Endothelial cell of umbilical vein (primary cell): ENCODE results near the gene RERGL. TPM values are rescaled to one million over a fixed set of nuclear protein-coding genes. Genes with fewer than 3 reads are reported as not detected.

ENCODE experiments used
- BruUV-seq: library from RNA; stranded (reverse); fragments of 400-500 nt; replicated peaks from 2 replicates; lab custom pipeline; 2021; lab: Mats Ljungman, UMichigan
- CTCF ChIA-PET: fragments of 300-600, 350-600 bp; sonication (Branson Sonifier 250); formaldehyde crosslinking; loops from one replicate; lab custom pipeline; 2021; ENCODE audit warnings: antibody characterized with exemption, inconsistent platforms; lab: Charles Lee
- POLR2A ChIA-PET: fragments of 300-600, 350-600 bp; sonication (Branson Sonifier 250); formaldehyde crosslinking; loops from one replicate; lab custom pipeline; 2021; ENCODE audit warnings: antibody characterized with exemption, inconsistent platforms; lab: Charles Lee
- DNase-seq: peaks from one replicate; pipeline ENCODE4 v3.0.0-alpha.2; 2011; ENCODE audit warnings: low read depth, low spot score
- FAIRE-seq: peaks from 2 replicates; lab custom pipeline; 2011; peaks lifted over from hg19 to GRCh38; lab: Jason Lieb, UNC
- H2AFZ ChIP-seq: 2 replicates; pipeline ENCODE4 v1.6.0; 2012; ENCODE audit warnings: low read depth, low read length, control low read depth, inconsistent platforms
- H3K27ac ChIP-seq: 2 replicates; pipeline ENCODE4 v1.5.1; 2011; ENCODE audit warnings: low read depth, mild to moderate bottlenecking, control low read depth, low read length, moderate library complexity; ENCODE audit not compliant: insufficient read depth
- H3K27me3 ChIP-seq, 2 experiments: 2 replicates each; pipeline versions ENCODE4 v1.6.0 to v1.6.1; 2011; ENCODE audit warnings: low read length in 2 of 2, mixed read lengths in 1 of 2; ENCODE audit not compliant: control insufficient read depth in 2 of 2, insufficient read depth in 2 of 2
- H3K36me3 ChIP-seq, 2 experiments: 2 replicates in 1 of 2; 3 replicates in 1 of 2; pipeline ENCODE4 v1.5.1; 2011; ENCODE audit warnings: low read length in 2 of 2, mild to moderate bottlenecking in 1 of 2, moderate library complexity in 1 of 2; ENCODE audit not compliant: control insufficient read depth in 2 of 2, insufficient read depth in 2 of 2; ENCODE audit errors: extremely low read depth in 1 of 2
- H3K4me1 ChIP-seq: 3 replicates; pipeline ENCODE4 v1.5.1; 2011; ENCODE audit warnings: mild to moderate bottlenecking, low read length; ENCODE audit not compliant: control insufficient read depth, insufficient read depth; ENCODE audit errors: extremely low read depth
- H3K4me2 ChIP-seq: 2 replicates; pipeline ENCODE4 v1.6.1; 2011; ENCODE audit warnings: low read length, control low read depth, mixed read lengths; ENCODE audit not compliant: insufficient read depth
- H3K4me3 ChIP-seq, 3 experiments: fragments of 200-600 bp in 1 of 3; sonication (generic), shearing (Covaris generic) in 1 of 3; replicated peaks in 1 of 3; 2 replicates each; pipeline ENCODE4 v1.5.1; 2011 to 2016; ENCODE audit warnings: control low read depth in 3 of 3, low read length in 3 of 3, mild to moderate bottlenecking in 2 of 3, inconsistent platforms in 1 of 3, low read depth in 1 of 3, moderate library complexity in 1 of 3; ENCODE audit not compliant: insufficient read depth in 1 of 3
- H3K79me2 ChIP-seq: 2 replicates; pipeline ENCODE4 v1.6.0; 2012; ENCODE audit warnings: low read length, inconsistent platforms; ENCODE audit not compliant: control insufficient read depth, insufficient read depth
- H3K9ac ChIP-seq: replicated peaks from 2 replicates; pipeline ENCODE3; 2011; ENCODE audit warnings: low read length, control low read depth; ENCODE audit not compliant: insufficient read depth; ENCODE audit errors: extremely low read depth
- H3K9me1 ChIP-seq: replicated peaks from 3 replicates; pipeline ENCODE4 v1.6.0; 2011; ENCODE audit warnings: mild to moderate bottlenecking, low read length; ENCODE audit not compliant: control insufficient read depth, insufficient read depth; ENCODE audit errors: extremely low read depth
- H3K9me3 ChIP-seq: replicated peaks from 2 replicates; pipeline ENCODE4 v1.5.1; 2012; ENCODE audit warnings: low read length, inconsistent platforms; ENCODE audit not compliant: control insufficient read depth, insufficient read depth
- H4K20me1 ChIP-seq: replicated peaks from 2 replicates; pipeline ENCODE3; 2011; ENCODE audit warnings: mild to moderate bottlenecking, low read length; ENCODE audit not compliant: control insufficient read depth, insufficient read depth; ENCODE audit errors: extremely low read depth
- CTCF ChIP-seq, 2 donors: IDR thresholded peaks; 1 replicate in 1 of 2; 2 replicates in 1 of 2; pipeline ENCODE4 v1.5.1; 2011; ENCODE audit warnings: low read length in 2 of 2, mild to moderate bottlenecking in 2 of 2, moderate library complexity in 2 of 2, control low read depth in 1 of 2, inconsistent platforms in 1 of 2, low read depth in 1 of 2; ENCODE audit not compliant: insufficient read depth in 1 of 2; ENCODE audit errors: extremely low read depth in 1 of 2
- EZH2 ChIP-seq: IDR thresholded peaks from 2 replicates; pipeline ENCODE4 v1.6.1; 2012; ENCODE audit warnings: borderline replicate concordance, low read depth, mild to moderate bottlenecking, moderate library complexity, low read length, inconsistent platforms; ENCODE audit not compliant: severe bottlenecking
- FOS ChIP-seq: IDR thresholded peaks from 2 replicates; pipeline ENCODE4 v1.6.1; 2011; ENCODE audit warnings: mild to moderate bottlenecking, low read length, moderate library complexity, borderline replicate concordance; ENCODE audit not compliant: insufficient read depth
- GATA2 ChIP-seq: IDR thresholded peaks from 2 replicates; pipeline ENCODE4 v1.7.0; 2011; ENCODE audit warnings: low read depth, mild to moderate bottlenecking, moderate library complexity, mixed read lengths, low read length; ENCODE audit not compliant: insufficient read length, insufficient read depth
- JUN ChIP-seq: IDR thresholded peaks from 2 replicates; pipeline ENCODE4 v1.6.1; 2011; ENCODE audit warnings: borderline replicate concordance, low read depth; ENCODE audit not compliant: insufficient read length, insufficient read depth
- MAX ChIP-seq: IDR thresholded peaks from 2 replicates; pipeline ENCODE4 v1.6.1; 2011; ENCODE audit not compliant: insufficient read depth, insufficient read length
- MYC ChIP-seq: IDR thresholded peaks from one replicate; pipeline ENCODE4 v1.6.1; 2011; ENCODE audit warnings: mild to moderate bottlenecking, low read depth, low read length
- POLR2AphosphoS5 ChIP-seq: IDR thresholded peaks from 2 replicates; pipeline ENCODE4 v1.6.1; 2012; ENCODE audit warnings: low read depth, mild to moderate bottlenecking, control low read depth, low read length, moderate library complexity; ENCODE audit not compliant: insufficient read depth
- dilution Hi-C: fragments of 300-500 bp; cut with MboI; formaldehyde crosslinking; loops from one replicate; pipeline ENCODE4 v1.15.0; 2019; ENCODE audit warnings: low sequenced_read_pairs; ENCODE audit not compliant: extremely low pct_ligation_motif_present
- intact Hi-C: fragments of 100-400 bp; cut with micrococcal nuclease; formaldehyde crosslinking; loops from one replicate; pipeline ENCODE4 v1.10.0; 2022
- polyA plus RNA-seq, 4 experiments: library from polyadenylated mRNA; depleted of rRNA in 3 of 4; stranded (reverse) in 3 of 4; unstranded in 1 of 4; fragments of >200 nt; gene quantifications; 2 replicates each; pipeline versions ENCODE4 v1.2.1 to v1.2.3, GENCODE V29; 2011 to 2012; ENCODE audit warnings: missing spikeins in 1 of 4
- total RNA-seq: library from RNA; stranded (reverse); gene quantifications from 2 replicates; pipeline ENCODE4 v1.2.3, GENCODE V29; 2021

The RERGL gene
- total and polyA plus RNA-seq, 2 donors (not counting 3 experiments of a cell fraction or from before 2014, with no cell fraction given): not detected

- no peak overlapping the region for H3K9ac ChIP-seq
- no peak overlapping the region for H3K4me3 ChIP-seq
- H3K27me3 ChIP-seq: no peaks in the 10 kb centered on the region
- BruUV-seq: no TSS peak
- H3K27ac ChIP-seq: no peak overlapping the region
- H3K36me3 ChIP-seq: no peaks in the 10 kb centered on the region
- no peaks in the 10 kb centered on the region for H3K79me2 ChIP-seq
- no peaks in the 10 kb centered on the region for H4K20me1 ChIP-seq
- dilution Hi-C loops: no loop called here
- intact Hi-C loops: no loop called here
- TF ChIP-seq FOS (no peak), EZH2 (no peak), GATA2 (no peak), CTCF (IDR thresholded peaks at IDR 0.05; ENCODE audit: extremely low read depth in 1 of 2, insufficient read depth in 1 of 2, low read depth in 1 of 2, low read length in 2 of 2) (no peak), MYC (no peak), JUN (no peak), MAX (no peak), POLR2AphosphoS5 (no peak)
- H3K9me3 ChIP-seq: peaks cover 2% of the 10 kb centered on the region
- H3K4me1 ChIP-seq: no peaks in the 10 kb centered on the region
- H2AFZ ChIP-seq: no peak overlapping the region
- CTCF ChIA-PET: no interaction called here
- DNase-seq (no peak), FAIRE-seq (no peak)
- no peak overlapping the region for H3K4me2 ChIP-seq
- POLR2A ChIA-PET: no interaction called here
- no peaks in the 10 kb centered on the region for H3K9me1 ChIP-seq
These were observed 10.3 kb downstream of the RERGL start for GRCh38 chr12:18079541-18080246.
